ENCODE measurements around the gene POLR1E.

- TF ChIP-seq POLR2A (IDR thresholded peaks at IDR 0.05) (no peak), CTCF (IDR thresholded peaks at IDR 0.05) (no peak), POLR2AphosphoS5 (IDR thresholded peaks at IDR 0.05; ENCODE audit: insufficient read depth in 1 of 2, low read depth in 1 of 2) (no peak)
Observed at GRCh38 chr9:37456817-37457216, 28.9 kb upstream of the POLR1E start.
